Loucy (cell line): ENCODE results near the gene GSTT2.
A peak's percentile ranks its signal among the peaks of the same experiment; 100 is the strongest.
"Not testable (repeated sequence)": the region's sequence is repeated elsewhere in the genome, so short reads cannot be mapped to it uniquely, and the experiment has no call there.

Source experiments
- H2AFZ ChIP-seq: fragments of 200-600 bp; sonication (generic); 2 replicates; pipeline ENCODE4 v1.6.0; 2016; ENCODE audit warnings: antibody characterized with exemption, mild to moderate bottlenecking, low read length, moderate library complexity
- H3F3A ChIP-seq: fragments of 200-600 bp; 2 replicates; pipeline ENCODE4 v1.6.0; 2016; ENCODE audit warnings: antibody characterized with exemption, low read depth, mild to moderate bottlenecking
- H3K27me3 ChIP-seq: fragments of 200-600 bp; sonication (generic); 2 replicates; pipeline ENCODE4 v1.6.1; 2014; ENCODE audit warnings: low read length, mild to moderate bottlenecking; ENCODE audit not compliant: insufficient read depth, poor library complexity, severe bottlenecking
- H3K36me3 ChIP-seq: fragments of 200-600 bp; sonication (generic); 2 replicates; pipeline ENCODE4 v1.6.1; 2016; ENCODE audit warnings: low read length; ENCODE audit not compliant: insufficient read depth
- H3K4me1 ChIP-seq: fragments of 200-600 bp; sonication (generic); 2 replicates; pipeline ENCODE4 v1.5.1; 2014; ENCODE audit warnings: low read length, mild to moderate bottlenecking; ENCODE audit not compliant: insufficient read depth, poor library complexity, severe bottlenecking
- H3K4me2 ChIP-seq: fragments of 200-600 bp; sonication (generic); 2 replicates; pipeline ENCODE4 v1.6.0; 2014; ENCODE audit warnings: antibody characterized with exemption, low read length, low read depth, mild to moderate bottlenecking; ENCODE audit not compliant: poor library complexity, severe bottlenecking
- H3K4me3 ChIP-seq: fragments of 200-600 bp; sonication (generic); 2 replicates; pipeline ENCODE4 v1.5.1; 2014; ENCODE audit warnings: low read length, mild to moderate bottlenecking, mixed read lengths; ENCODE audit not compliant: poor library complexity, severe bottlenecking
- H3K79me2 ChIP-seq: fragments of 200-600 bp; sonication (generic); 2 replicates; pipeline ENCODE4 v1.6.1; 2014; ENCODE audit warnings: low read length; ENCODE audit not compliant: insufficient read depth
- H3K9ac ChIP-seq: fragments of 200-600 bp; sonication (generic); 2 replicates; pipeline ENCODE4 v1.6.0; 2014; ENCODE audit warnings: mild to moderate bottlenecking, low read depth, low read length, moderate library complexity; ENCODE audit not compliant: poor library complexity, severe bottlenecking
- H3K9me2 ChIP-seq: fragments of 200-600 bp; sonication (generic); replicated peaks from 2 replicates; pipeline ENCODE4 v1.6.1; 2016; ENCODE audit warnings: low read depth, low read length, mixed read lengths
- H3K9me3 ChIP-seq: fragments of 200-600 bp; sonication (generic); 2 replicates; pipeline ENCODE4 v1.6.1; 2014; ENCODE audit warnings: mild to moderate bottlenecking, antibody characterized with exemption, low read length, low read depth; ENCODE audit not compliant: insufficient read depth
- H4K20me1 ChIP-seq: fragments of 200-600 bp; sonication (generic); 2 replicates; pipeline ENCODE4 v1.6.0; 2014; ENCODE audit warnings: antibody characterized with exemption, low read length, mild to moderate bottlenecking; ENCODE audit not compliant: insufficient read depth, poor library complexity, severe bottlenecking
- CTCF ChIP-seq: fragments of 200-600 bp; sonication (generic); conservative IDR thresholded peaks from 2 replicates; pipeline ENCODE4 v1.5.1; 2014; ENCODE audit warnings: mild to moderate bottlenecking, antibody characterized with exemption, low read length
- EZH2phosphoT487 ChIP-seq: fragments of 200-600 bp; IDR thresholded peaks from 2 replicates; pipeline ENCODE4 v1.6.1; 2018; ENCODE audit warnings: antibody characterized with exemption, mild to moderate bottlenecking, moderate library complexity, borderline replicate concordance

GSTT2 gene

DNA sequence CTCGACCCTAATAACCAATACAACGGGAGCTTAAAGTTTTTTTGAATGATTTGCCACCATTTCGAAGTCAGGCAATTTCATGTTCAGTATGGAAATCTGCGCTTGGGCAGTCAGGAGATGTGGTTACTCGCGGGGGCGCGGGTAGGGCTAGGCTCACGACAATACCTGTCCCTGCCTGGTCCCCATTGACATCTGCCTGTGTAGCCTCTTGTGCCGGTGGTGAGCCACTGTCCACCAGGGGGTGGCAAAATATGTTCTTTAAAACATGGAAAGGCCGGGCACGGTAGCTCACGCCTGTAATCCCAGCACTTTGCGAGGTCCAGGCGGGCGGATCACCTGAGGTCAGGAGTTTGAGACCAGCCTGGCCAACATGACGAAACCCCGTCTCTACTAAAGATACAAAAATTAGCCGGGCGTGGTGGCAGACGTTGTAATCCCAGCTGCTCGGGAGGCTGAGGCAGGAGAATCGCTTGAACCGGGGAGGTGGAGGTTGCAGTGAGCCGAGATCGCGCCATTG lies 5.0 kb upstream of the GSTT2 start:
- not testable (repeated sequence) for H4K20me1 ChIP-seq, H3F3A ChIP-seq, H3K27me3 ChIP-seq, H3K9me2 ChIP-seq, H2AFZ ChIP-seq, H3K4me2 ChIP-seq, H3K4me3 ChIP-seq, H3K4me1 ChIP-seq, H3K9me3 ChIP-seq, H3K9ac ChIP-seq
- peaks cover 22% of the 10 kb centered on the region for H3K79me2 ChIP-seq
- peaks cover 19% of the 10 kb centered on the region; the same call in 1 of the 2 replicates for H3K36me3 ChIP-seq

GRCh38 chr22:23977304-23977703 lies 2.6 kb upstream of the GSTT2 start:
- H3K4me3 ChIP-seq, H4K20me1 ChIP-seq, H3K9me2 ChIP-seq, H3K79me2 ChIP-seq, H3K4me2 ChIP-seq, H3K27me3 ChIP-seq, H2AFZ ChIP-seq, H3K9me3 ChIP-seq, H3K9ac ChIP-seq, H3K36me3 ChIP-seq, H3K4me1 ChIP-seq, H3F3A ChIP-seq: not testable (repeated sequence)

DNA sequence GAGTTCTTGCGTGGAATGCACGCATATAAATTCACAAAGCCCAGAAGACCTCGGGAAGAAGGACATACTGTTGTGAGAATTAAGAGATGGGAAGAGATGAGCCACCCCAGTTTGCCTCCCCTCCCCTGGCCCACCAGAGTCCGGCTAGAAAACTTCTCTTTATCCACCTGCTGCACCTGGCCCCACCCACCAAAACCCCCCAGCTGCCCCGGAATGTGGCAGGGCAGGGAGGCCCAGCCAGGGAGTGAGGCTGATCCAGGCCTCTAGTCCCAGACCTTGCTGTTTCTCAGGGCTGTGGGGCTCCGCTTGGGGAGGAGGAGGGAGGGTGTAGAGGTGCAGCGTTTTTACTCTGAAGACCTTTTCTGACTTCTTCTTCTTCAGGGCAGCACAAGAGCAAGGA lies 633 bp downstream of the GSTT2 start:
- H3K79me2 ChIP-seq, H3K4me1 ChIP-seq, H3K4me2 ChIP-seq, H3K9ac ChIP-seq, H3K36me3 ChIP-seq, H2AFZ ChIP-seq, H3F3A ChIP-seq, H3K27me3 ChIP-seq, H3K9me2 ChIP-seq, H3K9me3 ChIP-seq, H4K20me1 ChIP-seq, H3K4me3 ChIP-seq: not testable (repeated sequence)

DNA sequence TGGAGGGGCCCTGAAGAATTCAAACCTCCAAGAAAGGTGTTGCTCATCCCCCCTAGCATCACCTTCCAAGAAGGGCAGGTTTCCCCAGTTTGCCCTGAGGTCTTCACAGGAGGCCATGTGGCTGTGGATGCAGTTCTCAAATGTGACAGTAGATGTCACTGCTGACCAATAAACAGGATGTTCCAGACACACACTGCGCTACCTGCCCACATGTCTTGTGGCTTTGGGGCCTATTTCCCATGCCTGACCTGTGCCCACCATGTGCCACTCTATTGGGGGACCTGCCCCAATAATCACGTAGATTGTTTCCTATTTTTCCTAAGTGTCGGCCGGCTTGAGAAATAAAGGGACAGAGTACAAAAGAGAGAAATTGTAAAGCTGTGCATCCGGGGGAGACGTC lies 4.5 kb downstream of the GSTT2 start:
- TF ChIP-seq CTCF: peak; percentile 74
- no peak for TF ChIP-seq EZH2phosphoT487
- no peaks in the 10 kb centered on the region for H3K36me3 ChIP-seq

DNA sequence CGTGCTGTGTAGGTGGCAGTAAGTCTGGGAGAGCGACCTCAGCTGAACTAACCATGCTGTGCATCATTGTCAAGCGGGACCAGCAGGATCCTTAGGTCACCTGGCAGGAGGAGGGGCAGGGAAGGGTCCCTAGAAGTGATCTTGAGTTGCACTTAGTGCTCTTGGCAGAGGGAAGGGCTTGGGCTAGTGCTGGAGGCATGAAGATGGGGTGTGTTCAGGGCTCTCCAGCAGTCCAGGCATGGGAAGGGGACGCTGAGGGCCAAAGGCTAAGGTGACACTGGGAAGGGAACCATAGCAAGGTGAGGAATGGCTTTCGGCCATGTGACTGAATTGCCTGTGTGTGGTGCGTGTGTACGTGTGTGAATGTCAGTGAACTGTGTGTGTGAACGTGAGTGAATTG lies 6.2 kb downstream of the GSTT2 start:
- H3K9me3 ChIP-seq, H3F3A ChIP-seq, H3K4me1 ChIP-seq, H3K4me2 ChIP-seq, H3K27me3 ChIP-seq, H3K36me3 ChIP-seq, H2AFZ ChIP-seq, H4K20me1 ChIP-seq, H3K4me3 ChIP-seq, H3K9ac ChIP-seq, H3K79me2 ChIP-seq, H3K9me2 ChIP-seq: not testable (repeated sequence)

More for the DNA sequence above, 4.5 kb downstream of the GSTT2 start:
- H3K4me1 ChIP-seq: no peaks in the 10 kb centered on the region
- H4K20me1 ChIP-seq: no peaks in the 10 kb centered on the region
- no peaks in the 10 kb centered on the region for H3K9me2 ChIP-seq
- no peak overlapping the region for H2AFZ ChIP-seq
- no peaks in the 10 kb centered on the region for H3K79me2 ChIP-seq
- no peak overlapping the region for H3K4me3 ChIP-seq
- H3K27me3 ChIP-seq: no peaks in the 10 kb centered on the region
- H3K4me2 ChIP-seq: no peak overlapping the region
- no peaks in the 10 kb centered on the region for H3F3A ChIP-seq
- H3K9ac ChIP-seq: no peak overlapping the region
- H3K9me3 ChIP-seq: no peaks in the 10 kb centered on the region

- H3K9ac ChIP-seq, H3K36me3 ChIP-seq, H3K4me1 ChIP-seq, H2AFZ ChIP-seq, H4K20me1 ChIP-seq, H3K4me3 ChIP-seq, H3K79me2 ChIP-seq, H3K9me3 ChIP-seq, H3K27me3 ChIP-seq, H3K4me2 ChIP-seq, H3K9me2 ChIP-seq, H3F3A ChIP-seq: not testable (repeated sequence)
Measured at GRCh38 chr22:23986538-23987178, 6.7 kb downstream of the GSTT2 start.
